Measurements from ENCODE around the gene IL23R.
"Not testable (repeated sequence)": the region's sequence is repeated elsewhere in the genome, so short reads cannot be mapped to it uniquely, and the experiment has no call there.

Gene IL23R

GRCh38 chr1:67140460-67140859 lies 25.8 kb upstream of the IL23R start:
- Histone ChIP-seq H2AFZ (ENCODE audit: low read depth, low read length) (no peak overlapping the region), H3K4me1 (ENCODE audit: insufficient read depth, low read length) (no peaks in the 10 kb centered on the region), H3K9me3 (ENCODE audit: insufficient read depth, low read length, severe bottlenecking) (no peaks in the 10 kb centered on the region), H3K9ac (ENCODE audit: low read depth, low read length) (no peak overlapping the region), H3K27ac (ENCODE audit: low read length) (no peak overlapping the region), H3K4me3 (ENCODE audit: low read depth in 1 of 2, low read length in 2 of 2) (no peak overlapping the region), H3K36me3 (ENCODE audit: insufficient read depth, low read length) (no peaks in the 10 kb centered on the region), H4K20me1 (ENCODE audit: insufficient read depth, low read length) (no peaks in the 10 kb centered on the region), H3K27me3 (ENCODE audit: insufficient read depth, low read length, poor library complexity) (peaks cover 7% of the 10 kb centered on the region), H3K79me2 (ENCODE audit: insufficient read depth, low read length) (no peaks in the 10 kb centered on the region), H3K4me2 (ENCODE audit: insufficient read depth, low read length) (no peak overlapping the region)
- TF ChIP-seq EZH2 (IDR thresholded peaks at IDR 0.05; ENCODE audit: borderline replicate concordance, low read depth, low read length, severe bottlenecking) (no peak), CTCF (IDR thresholded peaks at IDR 0.05; ENCODE audit: borderline replicate concordance, extremely low read depth, low read length, poor library complexity, severe bottlenecking) (no peak)
- ATAC-seq (ENCODE audit: insufficient read depth, low read depth): no peak
- DNase-seq: no peak

- not testable (repeated sequence) for H3K79me2 ChIP-seq (ENCODE audit: insufficient read depth, low read length); DNase-seq; H3K4me1 ChIP-seq (ENCODE audit: insufficient read depth, low read length); H3K36me3 ChIP-seq (ENCODE audit: insufficient read depth, low read length); H3K27me3 ChIP-seq (ENCODE audit: insufficient read depth, low read length, poor library complexity); H3K9me3 ChIP-seq (ENCODE audit: insufficient read depth, low read length, severe bottlenecking); H3K4me3 ChIP-seq (ENCODE audit: low read depth in 1 of 2, low read length in 2 of 2); H4K20me1 ChIP-seq (ENCODE audit: insufficient read depth, low read length); H3K27ac ChIP-seq (ENCODE audit: low read length); H3K4me2 ChIP-seq (ENCODE audit: insufficient read depth, low read length); ATAC-seq (ENCODE audit: insufficient read depth, low read depth); H2AFZ ChIP-seq (ENCODE audit: low read depth, low read length); H3K9ac ChIP-seq (ENCODE audit: low read depth, low read length)
These were observed 24.4 kb upstream of the IL23R start for GRCh38 chr1:67141832-67142231.

- Histone ChIP-seq H3K9ac (ENCODE audit: low read depth, low read length) (no peak overlapping the region), H3K79me2 (ENCODE audit: insufficient read depth, low read length) (no peaks in the 10 kb centered on the region), H3K9me3 (ENCODE audit: insufficient read depth, low read length, severe bottlenecking) (no peaks in the 10 kb centered on the region), H4K20me1 (ENCODE audit: insufficient read depth, low read length) (no peaks in the 10 kb centered on the region), H3K4me1 (ENCODE audit: insufficient read depth, low read length) (no peaks in the 10 kb centered on the region), H3K27ac (ENCODE audit: low read length) (no peak overlapping the region), H3K4me2 (ENCODE audit: insufficient read depth, low read length) (no peak overlapping the region), H3K27me3 (ENCODE audit: insufficient read depth, low read length, poor library complexity) (peaks cover 7% of the 10 kb centered on the region), H3K4me3 (ENCODE audit: low read depth in 1 of 2, low read length in 2 of 2) (no peak overlapping the region), H2AFZ (ENCODE audit: low read depth, low read length) (no peak overlapping the region), H3K36me3 (ENCODE audit: insufficient read depth, low read length) (no peaks in the 10 kb centered on the region)
- 0 out of 3 replicates have a peak, but pooled peaks have one; percentile 19 for ATAC-seq (ENCODE audit: insufficient read depth, low read depth)
- TF ChIP-seq EZH2 (IDR thresholded peaks at IDR 0.05; ENCODE audit: borderline replicate concordance, low read depth, low read length, severe bottlenecking): no peak
- no peak for TF ChIP-seq CTCF (IDR thresholded peaks at IDR 0.05; ENCODE audit: borderline replicate concordance, extremely low read depth, low read length, poor library complexity, severe bottlenecking)
- DNase-seq: no peak
These were observed 23.3 kb upstream of the IL23R start for GRCh38 chr1:67142931-67143330.

GRCh38 chr1:67143966-67144365 lies 22.3 kb upstream of the IL23R start:
- no peak overlapping the region for H2AFZ ChIP-seq (ENCODE audit: low read depth, low read length)
- H3K27me3 ChIP-seq (ENCODE audit: insufficient read depth, low read length, poor library complexity): peaks cover 7% of the 10 kb centered on the region
- no peak for TF ChIP-seq CTCF (IDR thresholded peaks at IDR 0.05; ENCODE audit: borderline replicate concordance, extremely low read depth, low read length, poor library complexity, severe bottlenecking)
- H3K27ac ChIP-seq (ENCODE audit: low read length): no peak overlapping the region
- no peaks in the 10 kb centered on the region for H3K9me3 ChIP-seq (ENCODE audit: insufficient read depth, low read length, severe bottlenecking)
- H3K36me3 ChIP-seq (ENCODE audit: insufficient read depth, low read length): no peaks in the 10 kb centered on the region
- 0 out of 2 replicates have a peak, but pooled peaks cover 2% of the 10 kb centered on the region for H3K4me1 ChIP-seq (ENCODE audit: insufficient read depth, low read length)
- no peak overlapping the region for H3K4me3 ChIP-seq (ENCODE audit: low read depth in 1 of 2, low read length in 2 of 2)
- no peak overlapping the region for H3K4me2 ChIP-seq (ENCODE audit: insufficient read depth, low read length)
- no peaks in the 10 kb centered on the region for H4K20me1 ChIP-seq (ENCODE audit: insufficient read depth, low read length)
- ATAC-seq (ENCODE audit: insufficient read depth, low read depth) (no peak), DNase-seq (no peak)
- no peaks in the 10 kb centered on the region for H3K79me2 ChIP-seq (ENCODE audit: insufficient read depth, low read length)
- no peak overlapping the region for H3K9ac ChIP-seq (ENCODE audit: low read depth, low read length)
